HepG2 (cell line): Measurements from ENCODE around the gene AKAIN1. TPM values are rescaled to one million over a fixed set of nuclear protein-coding genes. Genes with fewer than 3 reads are reported as not detected.

Source experiments
- ATAC-seq: fragments of 200-7000 bp; cut with Tn5 transposase; 3 replicates; pipeline ENCODE4 v1.9.1; 2020; ENCODE audit warnings: mild to moderate bottlenecking, moderate library complexity
- BruUV-seq: library from RNA; stranded (reverse); fragments of 400-500 nt; replicated peaks from 2 replicates; lab custom pipeline; 2021; lab: Mats Ljungman, UMichigan
- CTCF ChIA-PET: fragments of 300-600 bp; formaldehyde crosslinking; extraction: SDS; loops from one replicate; lab custom pipeline; 2021; ENCODE audit warnings: low total read pairs, inconsistent platforms, low intra/inter-chr PET ratio; lab: Yijun Ruan, JAX
- POLR2A ChIA-PET: fragments of 350-600 bp; sonication (Branson Sonifier 250); formaldehyde crosslinking; loops from one replicate; lab custom pipeline; 2020; ENCODE audit warnings: antibody characterized with exemption, inconsistent platforms; lab: Yijun Ruan, JAX
- DNase-seq: peaks from one replicate; pipeline ENCODE4 v3.0.0-alpha.2; 2015; ENCODE audit warnings: low spot score
- FAIRE-seq: peaks from 3 replicates; lab custom pipeline; 2011; peaks lifted over from hg19 to GRCh38; lab: Jason Lieb, UNC
- H2AFZ ChIP-seq: one replicate; pipeline ENCODE4 v1.6.1; 2011; ENCODE audit warnings: low read length, inconsistent platforms
- H3K27ac ChIP-seq: fragments of 300-600 bp; 3 replicates; pipeline ENCODE4 v1.8.0; 2011; ENCODE audit warnings: mixed run types, mild to moderate bottlenecking, mixed read lengths, low read length, inconsistent platforms; ENCODE audit not compliant: insufficient read depth; ENCODE audit errors: extremely low read length
- H3K27me3 ChIP-seq, 2 experiments: fragments of 200-600 bp in 1 of 2; 2 replicates in 1 of 2; 3 replicates in 1 of 2; pipeline versions ENCODE4 v1.6.0 to v1.8.0; 2011; ENCODE audit warnings: low read length in 2 of 2, mild to moderate bottlenecking in 2 of 2, moderate library complexity in 2 of 2, inconsistent platforms in 1 of 2; ENCODE audit not compliant: insufficient read depth in 2 of 2, control insufficient read depth in 1 of 2
- H3K36me3 ChIP-seq, 2 experiments: fragments of 200-600 bp in 1 of 2; replicated peaks in 1 of 2; 2 replicates in 1 of 2; 3 replicates in 1 of 2; pipeline versions ENCODE4 v1.5.1 to v1.8.0; 2011; ENCODE audit warnings: low read length in 2 of 2, inconsistent platforms in 1 of 2; ENCODE audit not compliant: insufficient read depth in 2 of 2, control insufficient read depth in 1 of 2
- H3K4me1 ChIP-seq: 2 replicates; pipeline ENCODE4 v1.5.1; 2012; ENCODE audit warnings: low read length, inconsistent platforms; ENCODE audit not compliant: insufficient read depth
- H3K4me2 ChIP-seq: 2 replicates; pipeline ENCODE4 v1.6.0; 2011; ENCODE audit warnings: low read depth, low read length, inconsistent platforms
- H3K4me3 ChIP-seq, 3 experiments: fragments of 200-600 bp in 1 of 3; sonication (generic), shearing (Covaris generic) in 1 of 3; replicated peaks in 1 of 3; 2 replicates each; pipeline ENCODE4 v1.5.1; 2011 to 2016; ENCODE audit warnings: low read length in 3 of 3, inconsistent platforms in 2 of 3, low read depth in 2 of 3, mild to moderate bottlenecking in 2 of 3, control low read depth in 1 of 3, mixed read lengths in 1 of 3; ENCODE audit not compliant: insufficient read depth in 1 of 3
- H3K79me2 ChIP-seq: one replicate; pipeline ENCODE4 v1.6.1; 2011; ENCODE audit warnings: low read length, inconsistent platforms; ENCODE audit not compliant: insufficient read depth
- H3K9ac ChIP-seq: 2 replicates; pipeline ENCODE4 v1.6.0; 2011; ENCODE audit warnings: mild to moderate bottlenecking, low read depth, low read length, inconsistent platforms; ENCODE audit not compliant: insufficient read depth
- H3K9me3 ChIP-seq: 2 replicates; pipeline ENCODE4 v1.5.1; 2012; ENCODE audit warnings: mild to moderate bottlenecking, low read length
- H4K20me1 ChIP-seq: 2 replicates; pipeline ENCODE4 v1.6.0; 2011; ENCODE audit warnings: inconsistent platforms, mild to moderate bottlenecking, low read length, moderate library complexity; ENCODE audit not compliant: insufficient read depth
- ATF3 ChIP-seq: sonication (generic); formaldehyde crosslinking; IDR thresholded peaks from 2 replicates; pipeline ENCODE4 v1.4.0; 2020; ENCODE audit warnings: missing genetic modification reagents
- ATF5 ChIP-seq: sonication (generic); formaldehyde crosslinking; IDR thresholded peaks from 2 replicates; pipeline ENCODE4 v1.4.0; 2020; ENCODE audit warnings: mild to moderate bottlenecking, low read depth, missing genetic modification reagents
- CHD2 ChIP-seq: IDR thresholded peaks from 2 replicates; pipeline ENCODE4 v1.6.1; 2011; ENCODE audit warnings: low read depth, low read length, improper control_type of control experiment
- GABPA ChIP-seq, 2 experiments: IDR thresholded peaks; 2 replicates each; pipeline ENCODE4 v1.6.1; 2011 to 2016; ENCODE audit warnings: low read depth in 2 of 2, low read length in 1 of 2, missing biosample characterization in 1 of 2, missing genetic modification characterization in 1 of 2
- RFXAP ChIP-seq: sonication (generic); formaldehyde crosslinking; IDR thresholded peaks from 2 replicates; pipeline ENCODE4 v1.4.0; 2020; ENCODE audit warnings: missing genetic modification reagents, borderline replicate concordance
- SMAD3 ChIP-seq: sonication (generic); formaldehyde crosslinking; IDR thresholded peaks from 2 replicates; pipeline ENCODE4 v1.4.0; 2020; ENCODE audit warnings: missing genetic modification reagents
- SMC3 ChIP-seq: IDR thresholded peaks from 2 replicates; pipeline ENCODE4 v1.6.1; 2011; ENCODE audit warnings: low read length, improper control_type of control experiment
- ZNF232 ChIP-seq: sonication (generic); formaldehyde crosslinking; IDR thresholded peaks from 2 replicates; pipeline ENCODE4 v1.4.0; 2020; ENCODE audit warnings: missing genetic modification reagents, borderline replicate concordance
- ZNF574 ChIP-seq: sonication (generic); formaldehyde crosslinking; IDR thresholded peaks from 2 replicates; pipeline ENCODE4 v1.4.0; 2020; ENCODE audit warnings: missing genetic modification reagents
- ZNF674 ChIP-seq: sonication (generic); formaldehyde crosslinking; IDR thresholded peaks from 2 replicates; pipeline ENCODE4 v1.5.0; 2020; ENCODE audit warnings: low read depth, mild to moderate bottlenecking, missing genetic modification reagents
- WGBS: methylation state at CpG from one replicate; pipeline ENCODE4 v1.1.6; 2017; ENCODE audit warnings: low lambda C conversion rate; 5-methylcytosine and 5-hydroxymethylcytosine counted together
- in situ Hi-C: cut with HindIII; loops from 2 replicates; pipeline ENCODE4 v1.10.0; 2017; ENCODE audit warnings: low pct_unique_long_range_greater_than_20kb; ENCODE audit not compliant: extremely low pct_ligation_motif_present
- intact Hi-C: fragments of 100-400 bp; cut with micrococcal nuclease; formaldehyde crosslinking; loops from one replicate; pipeline ENCODE4 v1.10.0; 2022; ENCODE audit not compliant: unreplicated experiment
- polyA plus RNA-seq, 8 experiments: library from polyadenylated mRNA; depleted of rRNA in 3 of 8; stranded (reverse) in 7 of 8; unstranded in 1 of 8; fragments of >200 nt; fragmentation: Illumina TruSeq in 4 of 8; extraction: Trizol in 4 of 8; gene quantifications; 2 replicates each; pipeline versions ENCODE4 v1.2.1 to v1.2.3, GENCODE V29; 2011 to 2016; ENCODE audit warnings: low read depth in 4 of 8, missing spikeins in 1 of 8, mixed read lengths in 1 of 8; ENCODE audit not compliant: insufficient read depth in 1 of 8
- total RNA-seq, 5 experiments: library from RNA; depleted of rRNA; stranded (reverse); fragments of >200 nt; fragmentation: Illumina TruSeq; extraction: Trizol; gene quantifications; 2 replicates each; pipeline ENCODE4 v1.2.3, GENCODE V29; 2016; ENCODE audit warnings: low read depth in 1 of 5

AKAIN1 gene
- total and polyA plus RNA-seq, 2 of the 13 experiments (the other 11 are each of a cell fraction or from before 2014, with no cell fraction given) = not detected

- intact Hi-C loops (no loop called here), in situ Hi-C loops (no loop called here)
- Histone ChIP-seq H3K9me3 (no peaks in the 10 kb centered on the region), H2AFZ (no peak overlapping the region), H3K27ac (no peak overlapping the region), H3K4me1 (no peaks in the 10 kb centered on the region), H3K79me2 (no peaks in the 10 kb centered on the region), H3K9ac (no peak overlapping the region), H4K20me1 (no peaks in the 10 kb centered on the region), H3K36me3 (no peaks in the 10 kb centered on the region), H3K4me3 (no peak overlapping the region), H3K27me3 (no peaks in the 10 kb centered on the region), H3K4me2 (no peak overlapping the region)
- DNase-seq (no peak), FAIRE-seq (no peak), ATAC-seq (no peak)
- ChIA-PET POLR2A (no interaction called here), CTCF (no interaction called here)
- WGBS = 7% methylated on average over 3 of the region's 3 CpGs
- BruUV-seq = no TSS peak
- TF ChIP-seq GABPA (IDR thresholded peaks at IDR 0.05; ENCODE audit: low read depth, low read length) (no peak), GABPA (CRISPR knock-in tag; IDR thresholded peaks at IDR 0.05; ENCODE audit: low read depth) (no peak), ZNF674 (CRISPR knock-in tag) (no peak)
Observed at GRCh38 chr18:5214583-5215351, 17.7 kb upstream of the AKAIN1 start.

GRCh38 chr18:5207471-5208150, 10.6 kb upstream of the AKAIN1 start:
- no peak for DNase-seq
- Histone ChIP-seq H3K36me3 (no peaks in the 10 kb centered on the region), H3K9me3 (no peaks in the 10 kb centered on the region), H3K4me3 (no peak overlapping the region), H3K79me2 (no peaks in the 10 kb centered on the region), H3K27me3 (no peaks in the 10 kb centered on the region), H3K9ac (no peak overlapping the region), H3K4me1 (no peaks in the 10 kb centered on the region), H3K4me2 (no peak overlapping the region), H3K27ac (no peak overlapping the region), H4K20me1 (no peaks in the 10 kb centered on the region), H2AFZ (no peak overlapping the region)
- CTCF ChIA-PET = no interaction called here
- no peak for ATAC-seq
- in situ Hi-C loops (no loop called here), intact Hi-C loops (no loop called here)
- FAIRE-seq = no peak
- POLR2A ChIA-PET = no interaction called here
- WGBS = 0% methylated on average over 4 of the region's 4 CpGs
- BruUV-seq = no TSS peak
- TF ChIP-seq CHD2 = no peak
- no peak for TF ChIP-seq ATF5 (CRISPR knock-in tag)
- TF ChIP-seq ATF3 (CRISPR knock-in tag) = no peak
- TF ChIP-seq ZNF232 (CRISPR knock-in tag) = no peak
- no peak for TF ChIP-seq RFXAP (CRISPR knock-in tag)
- TF ChIP-seq ZNF574 (CRISPR knock-in tag) = no peak
- no peak for TF ChIP-seq SMAD3 (CRISPR knock-in tag)
- no peak for TF ChIP-seq SMC3
